Choroid plexus epithelial cell (primary cell): ENCODE data around the gene GIPR.

Source experiments
- DNase-seq: peaks from one replicate; pipeline ENCODE4 v3.0.0-alpha.2; 2010; ENCODE audit warnings: low read depth
- H3K4me3 ChIP-seq: 2 replicates; pipeline ENCODE4 v1.5.1; 2011; ENCODE audit warnings: low read depth, mild to moderate bottlenecking, control low read depth, low read length, moderate library complexity
- CTCF ChIP-seq: conservative IDR thresholded peaks from 2 replicates; pipeline ENCODE4 v1.5.1; 2011; ENCODE audit warnings: low read depth, mild to moderate bottlenecking, control low read depth, inconsistent platforms, low read length, moderate library complexity

Gene GIPR

GRCh38 chr19:45632468-45633196, 35.4 kb upstream of the GIPR start:
- DNase-seq, result peak; percentile 81
- TF ChIP-seq CTCF, result no peak
- no peak overlapping the region for H3K4me3 ChIP-seq

GRCh38 chr19:45636275-45636674, 31.7 kb upstream of the GIPR start:
- no peak overlapping the region for H3K4me3 ChIP-seq
- no peak for DNase-seq
- TF ChIP-seq CTCF, result no peak

- no peak for DNase-seq
- no peak for TF ChIP-seq CTCF
- no peak overlapping the region for H3K4me3 ChIP-seq
These were observed 31.1 kb upstream of the GIPR start for GRCh38 chr19:45636902-45637301.

- no peak for TF ChIP-seq CTCF
- peak; percentile 68 for DNase-seq
- H3K4me3 ChIP-seq, result peak overlapping the region; percentile 82
These were observed 29.9 kb upstream of the GIPR start for GRCh38 chr19:45637890-45638667.

- TF ChIP-seq CTCF, result peak; percentile 42
- peak within 1 kb of the TSS; percentile 82 for H3K4me3 ChIP-seq
- peak; percentile 17 for DNase-seq
These were observed 28.9 kb upstream of the GIPR start, which contains the start of gene EML2 for GRCh38 chr19:45638930-45639729. Gene EML2 (minus strand): TSS chr19:45639397. CDS start chr19:45639376, 21 bp downstream.

GRCh38 chr19:45640849-45641273, 27.2 kb upstream of the GIPR start:
- peak overlapping the region; percentile 51 for H3K4me3 ChIP-seq
- no peak for DNase-seq
- no peak for TF ChIP-seq CTCF
